GM13976 (cell line): Measurements from ENCODE around the gene TMTC3.

Experiments used
- DNase-seq: peaks from one replicate; pipeline ENCODE4 v3.0.0; 2012; ENCODE audit warnings: low spot score
- in situ Hi-C: fragments of 300-500 bp; cut with MboI; formaldehyde crosslinking; loops from one replicate; pipeline ENCODE4 v1.12.0; 2022; ENCODE audit warnings: low sequenced_read_pairs, mixed read lengths, inconsistent platforms; ENCODE audit not compliant: unreplicated experiment
- TF ChIP-seq, protein P1 (sequence below): IDR thresholded peaks from 2 replicates; pipeline ENCODE4 v1.5.1; 2012; ENCODE audit warnings: borderline replicate concordance, mild to moderate bottlenecking; ENCODE audit not compliant: insufficient read depth; ENCODE audit errors: extremely low read depth, missing control alignments, control extremely low read depth

The TMTC3 gene

DNA sequence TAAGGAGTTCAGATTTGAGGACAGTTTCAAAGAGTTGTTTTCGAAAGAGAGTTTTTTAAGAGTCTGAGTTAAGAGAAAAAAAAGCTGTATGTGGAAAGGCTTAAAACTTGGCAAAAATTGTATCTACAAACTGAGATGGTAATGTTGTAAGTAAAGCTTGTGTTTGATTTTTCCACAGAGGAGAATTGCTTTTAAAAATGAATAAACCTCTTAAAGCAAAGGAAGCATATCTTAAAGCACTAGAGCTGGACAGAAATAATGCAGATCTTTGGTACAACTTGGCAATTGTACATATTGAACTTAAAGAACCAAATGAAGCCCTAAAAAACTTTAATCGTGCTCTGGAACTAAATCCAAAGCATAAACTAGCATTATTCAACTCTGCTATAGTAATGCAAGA lies 50.3 kb downstream of the TMTC3 start:
- no peak for DNase-seq
- TF ChIP-seq, protein P1, sequence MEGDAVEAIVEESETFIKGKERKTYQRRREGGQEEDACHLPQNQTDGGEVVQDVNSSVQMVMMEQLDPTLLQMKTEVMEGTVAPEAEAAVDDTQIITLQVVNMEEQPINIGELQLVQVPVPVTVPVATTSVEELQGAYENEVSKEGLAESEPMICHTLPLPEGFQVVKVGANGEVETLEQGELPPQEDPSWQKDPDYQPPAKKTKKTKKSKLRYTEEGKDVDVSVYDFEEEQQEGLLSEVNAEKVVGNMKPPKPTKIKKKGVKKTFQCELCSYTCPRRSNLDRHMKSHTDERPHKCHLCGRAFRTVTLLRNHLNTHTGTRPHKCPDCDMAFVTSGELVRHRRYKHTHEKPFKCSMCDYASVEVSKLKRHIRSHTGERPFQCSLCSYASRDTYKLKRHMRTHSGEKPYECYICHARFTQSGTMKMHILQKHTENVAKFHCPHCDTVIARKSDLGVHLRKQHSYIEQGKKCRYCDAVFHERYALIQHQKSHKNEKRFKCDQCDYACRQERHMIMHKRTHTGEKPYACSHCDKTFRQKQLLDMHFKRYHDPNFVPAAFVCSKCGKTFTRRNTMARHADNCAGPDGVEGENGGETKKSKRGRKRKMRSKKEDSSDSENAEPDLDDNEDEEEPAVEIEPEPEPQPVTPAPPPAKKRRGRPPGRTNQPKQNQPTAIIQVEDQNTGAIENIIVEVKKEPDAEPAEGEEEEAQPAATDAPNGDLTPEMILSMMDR, result no peak
- in situ Hi-C loops, result no loop called here

DNA sequence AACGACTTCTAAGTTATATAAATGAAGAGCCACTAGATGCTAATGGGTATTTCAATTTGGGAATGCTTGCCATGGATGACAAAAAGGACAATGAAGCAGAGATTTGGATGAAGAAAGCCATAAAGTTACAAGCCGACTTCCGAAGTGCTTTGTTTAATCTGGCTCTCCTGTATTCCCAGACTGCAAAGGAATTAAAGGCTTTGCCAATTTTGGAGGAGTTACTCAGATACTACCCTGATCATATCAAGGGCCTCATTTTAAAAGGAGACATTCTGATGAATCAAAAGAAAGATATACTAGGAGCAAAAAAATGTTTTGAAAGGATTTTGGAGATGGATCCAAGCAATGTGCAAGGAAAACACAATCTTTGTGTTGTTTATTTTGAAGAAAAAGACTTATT lies 52.8 kb downstream of the TMTC3 start:
- in situ Hi-C loops, result no loop called here
- TF ChIP-seq, protein P1, result no peak
- DNase-seq, result no peak

DNA sequence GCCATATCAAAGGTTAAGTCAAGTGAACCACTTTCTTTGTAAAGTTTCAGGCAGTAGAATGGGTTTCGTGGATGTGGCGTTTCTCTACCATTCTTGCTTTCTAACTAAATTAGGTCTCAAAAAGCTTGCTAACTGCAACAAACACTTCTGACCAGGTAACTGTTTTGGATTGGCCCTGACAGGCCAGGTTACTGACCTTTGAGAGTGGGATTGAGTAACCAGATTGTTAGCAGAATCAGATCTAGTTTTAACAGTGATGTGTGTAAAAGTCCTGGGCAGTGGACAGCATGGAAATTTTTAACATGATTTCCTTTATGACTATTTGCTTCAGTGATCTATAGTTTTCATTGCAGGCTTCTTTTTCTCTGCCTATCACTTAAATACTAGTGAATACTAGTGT lies 57.9 kb downstream of the TMTC3 start:
- in situ Hi-C loops, result no loop called here
- TF ChIP-seq, protein P1, result no peak
- no peak for DNase-seq

DNA sequence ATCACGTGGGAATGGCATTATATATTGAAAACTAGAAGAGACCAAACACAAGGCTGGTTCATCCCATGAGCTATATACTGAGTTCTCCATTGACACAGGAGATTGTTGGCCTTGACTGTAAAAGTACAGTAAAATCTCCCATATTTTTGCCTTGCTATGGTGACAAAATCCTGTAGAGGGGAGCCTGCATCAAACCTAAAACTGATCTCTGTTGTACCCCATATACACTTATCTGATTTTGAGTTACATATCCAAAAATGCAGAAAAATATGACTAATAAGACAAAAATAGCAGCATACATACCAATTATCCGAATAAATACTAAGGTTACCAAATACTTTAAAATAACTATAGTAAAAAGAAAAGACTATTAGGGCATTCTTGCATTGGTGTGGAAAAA lies 60.4 kb downstream of the TMTC3 start:
- DNase-seq, result no peak
- in situ Hi-C loops, result no loop called here
- TF ChIP-seq, protein P1, result no peak

DNA sequence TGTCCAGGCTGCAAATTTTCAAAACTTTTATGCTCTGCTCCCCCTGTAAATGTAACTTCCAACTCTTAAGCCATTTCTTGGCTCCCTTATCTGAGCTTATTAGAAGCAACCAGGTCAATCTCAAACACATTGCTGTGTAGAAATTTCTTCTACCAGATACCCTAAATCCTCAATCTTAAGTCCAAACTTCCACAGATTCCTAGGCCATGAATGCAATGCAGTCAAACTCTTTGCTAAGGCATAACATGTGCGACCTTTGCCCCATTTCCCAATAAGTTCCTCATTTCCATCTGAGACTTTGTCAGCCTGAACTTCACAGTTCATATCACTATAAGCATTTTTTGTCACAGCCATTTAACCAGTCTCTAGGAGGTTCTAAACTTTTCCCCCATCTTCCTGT lies 64.5 kb downstream of the TMTC3 start:
- no peak for DNase-seq
- in situ Hi-C loops, result no loop called here

DNA sequence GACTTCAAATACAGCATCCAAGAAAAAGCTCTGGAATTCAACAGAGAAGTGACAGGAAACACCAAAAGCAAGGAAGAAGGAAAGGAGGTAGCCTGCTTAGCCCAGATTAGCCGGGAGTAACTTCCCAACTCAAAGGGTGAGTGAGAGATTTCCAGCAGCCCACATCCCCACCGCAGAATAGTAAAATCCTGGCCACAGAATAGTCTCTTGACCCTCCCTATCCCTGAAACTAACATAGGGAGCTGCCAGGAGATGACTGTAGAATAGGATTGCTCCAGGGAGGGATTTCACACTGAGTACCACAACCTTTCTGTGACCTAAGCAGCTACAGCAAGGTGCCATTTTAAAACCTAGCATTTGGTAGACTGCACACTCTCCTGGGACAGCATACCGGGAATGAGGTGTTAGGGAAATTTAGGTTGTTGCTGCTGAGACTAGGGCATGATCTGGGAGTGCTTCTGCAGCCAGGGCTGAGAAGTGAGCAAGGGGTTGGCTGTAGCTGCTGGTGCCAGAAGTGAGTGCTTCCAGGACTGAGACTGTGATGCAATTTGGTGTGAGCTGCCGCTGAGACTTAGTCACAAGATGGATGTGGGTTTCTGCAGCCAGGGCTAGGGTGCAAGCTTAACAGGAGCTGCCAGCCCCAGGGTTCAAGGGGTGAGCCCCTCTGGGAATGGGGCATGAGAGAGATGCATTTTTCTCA lies 66.0 kb downstream of the TMTC3 start:
- TF ChIP-seq, protein P1, result no peak
- DNase-seq, result no peak
- in situ Hi-C loops, result no loop called here

More for the DNA sequence above, 64.5 kb downstream of the TMTC3 start:
- TF ChIP-seq, protein P1, result no peak
